ENCODE measurements around the gene ROR1.

ROR1 gene

GRCh38 chr1:63913533-63913932 lies 139.7 kb downstream of the ROR1 start:
- DNase-seq (ENCODE audit: low read depth): no peak

- no peak for DNase-seq (ENCODE audit: low read depth)
These were observed 140.4 kb downstream of the ROR1 start for GRCh38 chr1:63914241-63914640.

DNA sequence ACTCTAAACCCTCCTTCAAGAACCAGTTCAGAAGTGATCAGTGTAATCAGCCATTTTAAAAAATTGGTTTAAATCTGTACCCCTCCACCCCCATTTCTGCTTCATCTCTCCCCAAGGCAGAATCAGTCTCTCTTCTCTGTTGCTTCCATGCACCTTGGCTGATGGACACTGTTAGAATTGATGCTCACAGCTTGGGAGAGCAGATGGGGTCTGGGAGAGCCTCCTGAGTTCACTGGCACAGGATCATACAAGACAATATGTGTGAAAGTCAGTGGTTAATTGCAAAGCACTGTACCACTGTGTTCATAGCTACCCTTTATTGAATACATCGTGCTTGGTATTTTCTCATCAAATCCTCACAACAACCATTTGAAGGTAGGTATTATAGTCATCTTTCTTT lies 140.9 kb downstream of the ROR1 start:
- DNase-seq (ENCODE audit: low read depth): no peak

- no peak for DNase-seq (ENCODE audit: low read depth)
These were observed 141.3 kb downstream of the ROR1 start for GRCh38 chr1:63915121-63915520.

DNA sequence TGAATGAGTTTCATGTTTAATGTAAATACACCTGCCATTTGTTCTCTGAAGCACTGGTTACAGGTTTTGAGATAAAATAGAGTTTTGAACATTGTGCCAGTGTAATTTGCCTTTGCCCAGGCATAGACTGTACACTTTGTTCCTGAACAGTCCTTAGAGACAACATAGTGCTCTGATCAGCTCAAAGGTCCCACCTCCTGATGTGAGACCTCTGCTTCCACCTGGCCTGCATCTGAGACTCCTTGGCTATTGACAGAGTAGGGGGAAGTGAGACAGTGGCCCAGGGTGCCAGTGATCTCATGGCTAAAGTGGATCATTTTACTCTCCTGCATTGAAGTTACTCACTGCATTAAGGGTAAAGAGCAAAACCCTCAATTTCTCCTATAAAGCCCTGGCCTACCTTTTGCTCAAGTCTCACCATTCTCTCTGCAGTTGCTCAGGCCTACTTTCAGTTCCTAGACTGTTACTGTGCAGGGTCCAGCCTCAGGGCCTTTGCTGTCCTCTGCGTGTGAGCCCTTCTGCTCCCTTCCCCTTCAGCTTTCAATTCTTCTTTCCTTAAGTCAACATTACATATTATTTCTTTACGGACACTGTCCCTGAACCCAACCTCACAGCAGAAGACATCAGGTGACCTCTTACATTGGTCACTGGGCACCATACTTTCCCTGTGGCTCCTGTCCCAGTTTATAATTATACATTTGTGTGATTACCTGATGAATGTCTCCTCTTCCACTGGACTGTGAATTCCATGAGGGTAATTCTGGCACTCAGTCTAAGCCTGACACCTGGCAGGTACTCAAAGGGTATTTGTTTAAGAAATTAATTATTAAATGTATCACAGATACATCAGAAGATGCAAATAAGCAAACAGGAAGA lies 142.9 kb downstream of the ROR1 start:
- no peak for DNase-seq (ENCODE audit: low read depth)

- no peak for DNase-seq (ENCODE audit: low read depth)
These were observed 144.0 kb downstream of the ROR1 start for GRCh38 chr1:63917571-63918417.

DNA sequence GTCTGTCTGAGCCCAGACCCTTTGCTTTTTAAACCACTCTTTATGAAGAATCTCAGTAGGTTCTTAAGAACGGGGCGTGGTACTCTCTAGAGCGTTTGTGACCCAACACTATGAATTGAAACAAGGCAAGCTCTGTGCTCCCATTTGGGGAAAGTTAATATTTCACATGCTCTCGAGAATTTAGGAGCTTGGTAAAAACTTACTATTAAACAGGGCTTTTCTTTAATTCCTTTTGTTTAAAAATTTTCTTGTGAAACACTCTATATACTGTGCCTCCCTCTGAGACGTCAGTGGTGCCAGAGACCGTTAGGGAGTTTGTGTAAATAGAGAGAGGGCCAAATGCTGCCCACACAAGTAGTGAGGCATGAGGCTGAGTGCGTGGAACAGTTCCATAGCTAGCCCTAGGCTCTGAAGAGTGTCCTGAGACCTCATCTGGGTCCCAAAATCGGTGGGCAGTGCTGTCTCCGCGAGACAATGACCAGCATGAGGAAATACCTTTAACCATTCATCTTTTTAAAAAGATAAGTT lies 144.7 kb downstream of the ROR1 start:
- DNase-seq (ENCODE audit: low read depth): no peak

DNA sequence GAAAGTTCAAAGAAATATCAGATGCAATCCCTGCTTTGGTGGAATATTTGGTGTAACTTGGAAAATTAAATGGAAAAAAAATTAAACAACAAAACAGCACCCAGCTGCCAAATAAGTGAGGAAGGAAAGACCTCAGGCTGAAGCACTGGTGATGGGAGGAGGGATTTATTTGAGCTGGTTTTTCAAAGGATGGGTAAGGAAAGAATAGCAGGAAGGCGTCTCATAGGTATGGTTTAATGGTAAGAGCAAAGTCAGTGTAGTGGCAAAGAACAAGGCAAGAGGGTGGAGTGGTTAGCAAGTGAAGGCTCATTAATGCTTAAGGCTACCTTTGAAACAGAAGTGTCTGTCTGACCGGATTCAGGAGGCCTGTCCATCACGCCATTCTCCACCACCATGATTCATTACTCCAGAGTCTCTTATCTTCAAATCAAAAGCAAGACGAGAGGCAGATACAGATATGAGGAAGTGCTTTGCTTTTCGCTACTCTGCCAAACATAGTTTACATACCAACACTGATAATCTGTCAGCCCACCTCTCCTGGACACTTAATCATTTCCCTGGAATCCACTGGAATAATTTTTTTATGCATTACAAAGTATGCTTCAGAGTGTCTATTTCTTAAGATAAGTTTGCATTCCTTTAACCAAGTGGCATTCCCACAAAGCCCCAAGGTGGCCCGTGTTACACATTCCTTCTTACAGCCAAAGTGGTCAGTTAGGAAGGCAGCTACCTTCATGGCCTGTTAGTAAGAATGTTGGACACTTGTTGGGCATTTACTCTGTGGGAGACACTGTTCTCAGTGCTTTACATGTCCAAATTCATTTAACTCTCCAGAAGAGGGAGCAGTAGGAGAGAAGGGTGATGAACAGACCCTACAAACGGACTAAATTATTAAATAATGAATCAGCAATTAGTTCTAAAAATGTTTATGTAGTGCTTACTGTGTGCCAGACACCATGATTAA lies 146.6 kb downstream of the ROR1 start:
- no peak for DNase-seq (ENCODE audit: low read depth)

DNA sequence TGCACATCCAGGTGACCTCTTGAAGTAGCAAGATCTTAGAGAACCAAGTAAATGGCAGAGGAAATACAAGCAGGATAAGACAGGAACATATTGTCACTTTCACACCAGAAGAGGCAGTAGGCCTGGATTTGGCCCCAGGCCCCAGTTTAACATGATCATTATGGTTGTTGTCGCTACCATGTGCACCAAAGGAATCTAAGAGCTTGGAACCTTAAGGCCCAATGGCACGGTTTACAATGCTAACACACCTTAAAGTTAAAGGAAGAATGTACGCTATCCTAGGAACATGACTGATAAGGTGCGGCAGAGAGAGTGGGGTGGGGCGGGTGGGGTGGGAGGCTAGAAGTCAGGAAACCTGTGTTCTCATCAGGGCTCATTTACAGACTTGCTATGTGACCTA lies 147.5 kb downstream of the ROR1 start:
- DNase-seq (ENCODE audit: low read depth): no peak

DNA sequence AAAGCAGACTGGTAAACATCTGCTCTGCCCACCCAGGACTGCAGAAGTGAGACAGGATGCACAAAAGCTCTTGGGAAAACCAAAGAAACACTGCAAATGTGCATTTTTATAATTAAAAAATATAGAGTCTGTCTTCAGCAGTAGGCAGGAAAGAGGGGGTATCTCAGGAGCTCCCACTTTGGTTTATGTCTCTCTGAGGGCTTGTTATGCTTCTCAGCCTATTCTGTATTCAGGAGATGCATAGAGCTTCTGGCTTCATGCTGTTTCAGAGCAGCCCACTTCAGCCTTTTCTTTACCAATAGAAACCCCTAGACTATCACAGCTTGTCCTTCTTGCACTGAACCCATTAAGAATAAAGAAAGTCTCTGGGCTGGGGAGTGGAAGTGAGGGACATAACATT lies 148.0 kb downstream of the ROR1 start:
- DNase-seq (ENCODE audit: low read depth): no peak

GRCh38 chr1:63922848-63923247 lies 149.0 kb downstream of the ROR1 start:
- DNase-seq (ENCODE audit: low read depth): no peak

DNA sequence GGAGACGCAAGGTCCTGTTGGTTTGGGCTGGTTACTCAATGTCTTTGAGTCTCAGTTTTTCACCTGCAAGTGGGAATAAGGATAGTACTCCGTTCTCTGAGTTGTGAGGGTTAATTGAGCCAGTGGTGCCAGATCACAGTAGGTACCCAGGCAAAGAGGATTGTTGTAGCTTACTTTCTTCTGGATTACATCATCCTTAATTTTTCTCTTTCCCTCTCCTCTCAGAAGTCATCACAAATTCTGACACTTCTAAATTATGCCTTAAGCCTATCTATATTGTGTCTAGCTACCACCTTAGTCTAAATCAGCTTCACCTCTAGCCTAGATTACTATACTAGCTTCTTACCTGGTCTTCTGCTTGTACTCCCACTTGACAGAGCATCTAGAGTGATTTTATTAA lies 149.5 kb downstream of the ROR1 start:
- no peak for DNase-seq (ENCODE audit: low read depth)

DNA sequence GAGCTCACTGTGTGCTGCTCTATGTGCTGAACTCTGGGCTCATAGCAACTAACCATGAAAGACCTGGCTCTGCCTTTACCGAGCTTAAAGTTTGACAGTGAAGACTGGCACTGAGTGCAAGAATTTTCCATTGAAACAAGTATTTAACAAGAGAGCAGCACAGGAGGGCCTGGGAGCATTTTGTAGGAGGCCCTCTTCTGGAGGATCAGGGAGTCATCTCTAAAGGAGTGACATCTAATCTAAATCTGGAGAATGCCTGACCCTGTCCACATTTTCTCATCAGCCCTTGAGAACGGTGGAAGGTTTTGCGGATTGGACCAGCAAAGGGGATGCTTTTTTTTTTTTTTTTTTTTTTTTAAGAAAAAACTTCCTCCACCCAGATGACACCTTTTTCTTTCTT lies 150.8 kb downstream of the ROR1 start:
- no peak for DNase-seq (ENCODE audit: low read depth)

- no peak for DNase-seq (ENCODE audit: low read depth)
These were observed 154.6 kb downstream of the ROR1 start for GRCh38 chr1:63928186-63929105.

DNA sequence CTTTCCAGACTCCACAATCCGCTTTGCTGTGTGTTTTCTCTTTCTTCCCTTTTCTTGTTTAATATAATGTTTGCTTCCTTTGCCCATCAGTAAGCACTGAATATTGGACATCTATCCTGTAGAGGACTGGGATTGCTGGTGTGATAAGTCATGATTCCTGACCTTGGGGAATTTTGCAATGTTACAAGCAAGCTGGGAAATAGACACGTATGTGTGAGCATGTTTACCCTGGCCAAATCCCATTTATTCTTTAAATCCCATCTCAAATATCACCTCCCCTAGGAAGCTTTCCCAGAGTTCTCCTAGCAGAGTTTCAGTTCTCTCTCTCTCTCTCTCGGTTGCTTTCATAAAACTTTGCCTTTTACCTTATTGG lies 155.3 kb downstream of the ROR1 start:
- no peak for DNase-seq (ENCODE audit: low read depth)

DNA sequence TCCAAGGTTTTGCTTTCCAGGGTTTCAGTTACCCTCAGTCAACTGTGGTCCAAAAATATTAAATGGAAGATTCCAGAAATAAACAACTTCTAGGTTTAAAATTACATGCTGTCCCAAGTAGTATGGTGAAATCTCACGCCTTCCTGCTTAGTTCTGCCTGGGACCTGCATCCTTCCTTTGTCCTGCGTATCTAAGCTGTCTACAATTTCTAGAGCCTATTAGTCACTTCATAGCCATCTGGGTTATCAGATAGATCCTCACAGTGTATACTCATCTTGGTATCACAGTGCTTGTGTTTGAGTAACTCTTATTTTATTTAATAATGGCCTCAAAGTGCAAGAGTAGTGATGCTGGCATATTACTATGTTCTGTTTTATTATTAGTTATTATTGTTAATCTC lies 157.7 kb downstream of the ROR1 start:
- DNase-seq (ENCODE audit: low read depth): no peak

- DNase-seq (ENCODE audit: low read depth): no peak
These were observed 160.9 kb downstream of the ROR1 start for GRCh38 chr1:63934697-63935096.

DNA sequence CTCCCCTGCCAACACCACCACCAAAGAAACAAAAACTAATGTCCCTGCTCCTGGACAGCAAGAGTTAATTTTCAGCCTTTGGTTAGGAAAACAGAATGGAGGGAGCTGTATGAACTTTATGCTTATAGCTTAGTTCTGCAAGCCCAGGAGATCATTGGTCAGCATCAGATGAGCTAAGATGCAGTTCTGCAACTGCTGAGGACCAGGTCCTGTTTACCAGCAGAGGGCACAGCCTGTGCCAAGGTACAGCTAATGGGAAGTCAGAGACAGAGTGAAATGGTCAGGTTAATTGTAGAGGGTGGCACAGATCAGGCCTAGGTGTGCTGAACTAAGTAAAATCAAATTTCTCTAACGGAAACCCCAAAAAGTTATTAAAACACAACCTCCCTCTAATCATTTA lies 161.3 kb downstream of the ROR1 start:
- DNase-seq (ENCODE audit: low read depth): no peak

GRCh38 chr1:63935553-63935952 lies 161.7 kb downstream of the ROR1 start:
- no peak for DNase-seq (ENCODE audit: low read depth)

GRCh38 chr1:63936276-63936675 lies 162.5 kb downstream of the ROR1 start:
- no peak for DNase-seq (ENCODE audit: low read depth)

DNA sequence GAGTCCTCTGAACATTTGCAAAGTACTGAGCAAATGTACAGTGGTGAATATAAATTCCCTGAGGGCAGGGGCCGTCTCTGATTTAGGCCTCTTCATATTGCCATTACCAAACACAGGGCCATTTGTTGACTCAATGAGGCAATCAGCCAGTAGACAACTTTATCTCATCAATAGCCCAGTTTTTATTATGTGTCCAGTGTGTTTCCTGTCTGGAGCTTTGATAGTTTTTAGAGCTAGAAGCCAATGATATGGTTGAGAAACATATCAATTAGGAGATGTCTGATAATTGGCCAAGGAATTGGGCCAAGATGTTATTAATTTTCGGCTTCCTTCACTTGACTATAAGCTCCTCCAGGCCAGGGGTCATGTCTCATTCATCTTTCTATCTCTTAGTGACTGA lies 163.0 kb downstream of the ROR1 start:
- no peak for DNase-seq (ENCODE audit: low read depth)
